Retinal pigment epithelial cell (primary cell): Measurements from ENCODE around the gene ITLN1.
A peak's percentile ranks its signal among the peaks of the same experiment; 100 is the strongest.
"Not testable (repeated sequence)": the region's sequence is repeated elsewhere in the genome, so short reads cannot be mapped to it uniquely, and the experiment has no call there.

Source experiments
- DNase-seq: peaks from one replicate; pipeline ENCODE4 v3.0.0-alpha.2; 2010; ENCODE audit warnings: low read depth
- H3K4me3 ChIP-seq: 2 replicates; pipeline ENCODE4 v1.5.1; 2011; ENCODE audit warnings: mild to moderate bottlenecking, low read length, control low read depth, moderate library complexity
- CTCF ChIP-seq: conservative IDR thresholded peaks from 2 replicates; pipeline ENCODE4 v1.5.1; 2011; ENCODE audit warnings: low read depth, low read length, control low read depth, inconsistent platforms

ITLN1 gene

DNA sequence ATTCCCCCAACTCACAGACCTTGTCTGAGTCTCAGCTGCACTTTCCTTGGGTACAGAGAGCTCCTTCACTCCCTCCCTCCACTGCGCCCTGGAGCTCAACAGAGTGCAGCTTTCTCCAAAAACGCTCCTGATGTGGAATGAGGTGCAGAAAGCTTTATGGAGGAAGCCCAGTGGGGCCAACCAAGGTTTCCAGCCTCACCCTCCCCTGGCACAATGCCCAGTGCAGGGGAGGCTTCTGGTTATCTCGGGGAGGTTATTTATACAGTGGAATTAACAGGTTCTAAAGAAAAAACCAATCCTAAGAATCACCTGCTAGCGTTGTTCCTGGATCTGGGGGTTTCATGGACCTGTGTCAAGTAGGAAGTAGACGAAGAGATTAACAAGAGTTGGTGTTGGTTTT, at the start of gene ITLN1:
Gene ITLN1, minus strand, starts transcription at position 139 of the 400 bp plus-strand sequence. CDS start 303 bp downstream, outside the sequence.
- no peak within 1 kb of the TSS for H3K4me3 ChIP-seq
- no peak for DNase-seq
- TF ChIP-seq CTCF: no peak

- not testable (repeated sequence) for DNase-seq
Observed at GRCh38 chr1:160933305-160933704, 48.3 kb upstream of the ITLN1 start.

DNA sequence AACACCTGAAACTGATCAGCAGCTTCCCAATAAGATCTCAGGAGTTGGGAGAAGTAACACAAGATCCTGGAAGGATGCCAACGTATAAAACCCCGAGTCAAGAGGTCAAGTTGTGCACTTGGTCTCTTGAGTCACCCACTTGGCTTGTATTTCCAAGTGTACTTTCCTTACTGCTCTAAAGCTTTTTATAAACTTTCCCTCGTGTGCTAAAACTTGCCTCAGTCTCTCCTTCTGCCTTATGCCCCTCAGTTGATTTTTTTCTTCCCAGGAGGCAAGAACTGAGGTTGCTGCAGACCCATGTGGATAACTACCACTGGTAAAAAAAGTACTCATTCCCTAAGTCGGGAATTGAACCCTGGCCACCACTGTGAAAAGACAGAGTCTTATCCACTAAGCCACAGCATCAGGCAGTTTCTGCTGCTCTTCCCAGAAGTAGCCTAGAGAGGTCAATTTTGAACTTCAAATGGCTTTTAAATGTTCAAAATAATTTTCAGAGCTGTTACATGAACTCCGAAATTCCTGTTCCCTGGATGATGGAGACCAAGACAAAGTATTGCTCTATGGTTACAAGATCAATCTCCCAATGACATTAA, 40.8 kb upstream of the ITLN1 start:
- no peak for DNase-seq
- TF ChIP-seq CTCF: no peak
- no peak overlapping the region for H3K4me3 ChIP-seq

More at GRCh38 chr1:160933305-160933704, 48.3 kb upstream of the ITLN1 start:
- not testable (repeated sequence) for H3K4me3 ChIP-seq

DNA sequence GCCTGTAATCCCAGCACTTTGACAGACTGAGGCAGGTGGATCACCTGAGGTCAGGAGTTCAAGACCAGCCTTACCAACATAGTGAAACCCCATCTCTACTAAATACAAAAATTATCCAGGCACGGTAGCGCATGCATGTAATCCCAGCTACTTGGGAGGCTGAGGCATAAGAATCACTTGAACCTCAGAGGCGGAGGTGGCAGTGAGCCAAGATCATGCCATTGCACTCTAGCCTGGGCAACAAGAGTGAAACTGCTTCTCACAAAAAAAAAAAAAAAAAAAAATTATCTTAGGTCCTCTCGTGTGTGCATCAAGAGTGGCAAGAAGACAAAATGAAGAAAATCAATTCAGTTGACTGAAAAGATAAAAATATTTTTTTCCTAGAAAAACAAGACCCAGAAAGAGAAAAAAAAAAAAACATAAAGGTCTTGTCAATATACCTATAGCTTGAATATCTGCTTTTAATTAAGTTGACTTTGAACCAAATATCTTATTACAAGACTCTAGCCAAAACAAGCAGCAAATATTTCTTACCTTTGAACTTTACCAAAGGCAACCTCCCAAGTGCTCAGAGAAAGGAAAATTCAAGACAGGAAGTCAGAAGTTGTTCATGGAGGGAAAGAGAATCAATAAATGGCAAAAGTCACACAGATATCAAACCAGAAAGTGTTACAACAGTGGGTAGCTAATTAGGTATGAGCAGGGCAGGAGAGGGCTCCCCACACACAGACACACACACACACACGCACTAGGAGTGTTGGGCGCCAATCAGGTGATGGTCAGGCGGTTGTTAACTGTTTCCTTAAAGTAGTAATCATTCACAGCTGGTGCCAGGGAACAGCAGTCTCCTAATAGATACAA, 40.0 kb upstream of the ITLN1 start:
- TF ChIP-seq CTCF: no peak
- no peak overlapping the region for H3K4me3 ChIP-seq
- DNase-seq: no peak

- no peak for DNase-seq
- no peak for TF ChIP-seq CTCF
- no peak overlapping the region for H3K4me3 ChIP-seq
Observed at GRCh38 chr1:160916666-160917065, 31.7 kb upstream of the ITLN1 start.

DNA sequence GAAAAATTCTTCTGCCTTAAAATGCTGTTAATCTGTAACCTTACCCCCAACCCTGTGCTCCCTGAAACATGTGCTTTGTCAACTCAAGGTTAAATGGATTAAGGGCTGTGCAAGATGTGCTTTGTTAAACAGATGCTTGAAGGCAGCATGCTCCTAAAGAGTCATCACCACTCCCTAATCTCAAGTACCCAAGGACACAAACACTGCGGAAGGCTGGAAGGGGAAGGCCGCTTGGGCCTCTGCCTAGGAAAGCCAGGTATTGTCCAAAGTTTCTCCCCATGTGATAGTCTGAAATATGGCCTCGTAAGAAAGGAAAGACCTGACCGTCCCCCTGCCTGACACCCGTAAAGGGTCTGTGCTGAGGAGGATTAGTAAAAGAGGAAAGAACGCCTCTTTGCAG, 28.2 kb upstream of the ITLN1 start:
- not testable (repeated sequence) for DNase-seq, H3K4me3 ChIP-seq

GRCh38 chr1:160911925-160912324, 26.9 kb upstream of the ITLN1 start:
- no peak for DNase-seq
- no peak overlapping the region for H3K4me3 ChIP-seq
- TF ChIP-seq CTCF: no peak

DNA sequence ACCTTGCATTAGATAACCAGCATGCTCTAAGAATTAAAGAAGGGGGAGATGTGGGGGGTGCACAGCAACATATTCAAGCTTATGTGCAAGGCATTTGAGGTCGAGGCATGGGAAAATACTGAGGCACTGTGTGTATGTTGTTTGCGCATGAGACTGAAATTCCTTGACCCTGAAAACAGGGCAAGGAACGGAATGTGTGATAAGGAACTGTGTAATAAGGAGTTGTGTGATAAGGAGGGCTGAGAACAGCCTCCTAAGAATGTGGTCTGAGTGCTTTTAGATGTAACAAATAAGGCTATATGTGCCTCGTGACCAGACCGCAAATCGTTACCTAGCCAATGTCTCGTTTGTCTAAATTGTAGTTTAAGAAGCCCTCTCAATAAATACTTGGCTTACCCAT, 26.5 kb upstream of the ITLN1 start:
- H3K4me3 ChIP-seq: no peak overlapping the region
- no peak for TF ChIP-seq CTCF
- DNase-seq: peak; percentile 92
